ENCODE data around the gene CCT7.

Gene CCT7

DNA sequence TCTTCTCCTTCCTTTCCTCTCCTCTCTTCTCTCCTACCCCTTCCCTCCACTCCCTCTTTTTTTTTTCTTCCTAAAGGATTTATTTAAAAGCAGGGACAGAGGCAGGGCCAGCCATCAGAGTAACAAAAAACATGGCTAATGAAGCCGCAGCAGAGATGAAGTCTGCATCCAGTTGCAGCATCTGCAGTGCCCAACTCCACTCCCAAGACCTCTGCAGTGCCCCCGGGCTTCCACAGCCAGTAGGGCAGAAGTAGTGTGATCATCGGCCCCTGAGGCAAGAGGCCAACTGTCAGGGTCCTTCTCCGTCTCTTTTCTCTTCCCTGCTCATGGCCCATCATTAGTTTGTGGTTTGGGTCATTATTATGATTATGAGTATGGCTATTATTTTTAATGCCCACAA is 63.5 kb downstream of the CCT7 start:
- Histone ChIP-seq H3K9me3 (ENCODE audit: control insufficient read depth, insufficient read depth, low read length) (no peaks in the 10 kb centered on the region), H3K36me3 (ENCODE audit: control insufficient read depth, low read length) (no peaks in the 10 kb centered on the region), H3K9me2 (replicated peaks; ENCODE audit: control insufficient read depth, low read length) (no peaks in the 10 kb centered on the region), H3K4me1 (ENCODE audit: control insufficient read depth, low read length) (peaks cover 5% of the 10 kb centered on the region; the same call in 1 of the 2 replicates), H3K4me3 (ENCODE audit: low read length) (no peak overlapping the region), H3K27me3 (ENCODE audit: control insufficient read depth, low read length) (peaks cover 59% of the 10 kb centered on the region), H3K27ac (ENCODE audit: low read depth, low read length) (no peak overlapping the region), H3F3A (ENCODE audit: control insufficient read depth, insufficient read depth) (no peaks in the 10 kb centered on the region), H3K79me2 (ENCODE audit: control insufficient read depth, low read length) (no peaks in the 10 kb centered on the region), H4K20me1 (ENCODE audit: control insufficient read depth, insufficient read depth, low read depth, low read length) (no peaks in the 10 kb centered on the region; the same call in 1 of the 2 replicates), H3K4me2 (ENCODE audit: low read length) (no peak overlapping the region)
- TF ChIP-seq EZH2phosphoT487 (IDR thresholded peaks at IDR 0.05; ENCODE audit: borderline replicate concordance, low read length): no peak
- TF ChIP-seq, protein P1, sequence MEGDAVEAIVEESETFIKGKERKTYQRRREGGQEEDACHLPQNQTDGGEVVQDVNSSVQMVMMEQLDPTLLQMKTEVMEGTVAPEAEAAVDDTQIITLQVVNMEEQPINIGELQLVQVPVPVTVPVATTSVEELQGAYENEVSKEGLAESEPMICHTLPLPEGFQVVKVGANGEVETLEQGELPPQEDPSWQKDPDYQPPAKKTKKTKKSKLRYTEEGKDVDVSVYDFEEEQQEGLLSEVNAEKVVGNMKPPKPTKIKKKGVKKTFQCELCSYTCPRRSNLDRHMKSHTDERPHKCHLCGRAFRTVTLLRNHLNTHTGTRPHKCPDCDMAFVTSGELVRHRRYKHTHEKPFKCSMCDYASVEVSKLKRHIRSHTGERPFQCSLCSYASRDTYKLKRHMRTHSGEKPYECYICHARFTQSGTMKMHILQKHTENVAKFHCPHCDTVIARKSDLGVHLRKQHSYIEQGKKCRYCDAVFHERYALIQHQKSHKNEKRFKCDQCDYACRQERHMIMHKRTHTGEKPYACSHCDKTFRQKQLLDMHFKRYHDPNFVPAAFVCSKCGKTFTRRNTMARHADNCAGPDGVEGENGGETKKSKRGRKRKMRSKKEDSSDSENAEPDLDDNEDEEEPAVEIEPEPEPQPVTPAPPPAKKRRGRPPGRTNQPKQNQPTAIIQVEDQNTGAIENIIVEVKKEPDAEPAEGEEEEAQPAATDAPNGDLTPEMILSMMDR (IDR thresholded peaks at IDR 0.05; ENCODE audit: low read depth, low read length, poor library complexity, severe bottlenecking): no peak

DNA sequence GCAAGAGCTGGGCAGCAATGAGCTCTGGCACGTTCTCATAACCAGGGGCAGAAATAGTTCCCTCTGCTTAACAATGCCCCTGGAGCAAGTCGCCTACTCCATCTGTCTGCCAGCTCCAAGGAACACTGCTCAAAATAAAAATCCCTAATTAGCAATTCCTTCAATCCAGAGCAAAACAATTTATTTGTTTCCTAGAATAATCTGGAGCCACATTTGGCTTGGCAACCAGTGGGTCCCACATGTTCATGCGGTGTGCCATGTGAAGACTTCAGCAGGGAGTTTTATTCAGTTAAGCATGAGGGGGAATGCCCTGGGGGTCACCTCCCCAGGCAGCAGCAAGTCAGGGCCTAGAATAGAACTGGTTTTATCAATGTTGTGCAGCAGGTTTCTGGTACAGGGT is 66.8 kb downstream of the CCT7 start:
- no peaks in the 10 kb centered on the region for H3K9me2 ChIP-seq (replicated peaks; ENCODE audit: control insufficient read depth, low read length)
- H3F3A ChIP-seq (ENCODE audit: control insufficient read depth, insufficient read depth): no peaks in the 10 kb centered on the region
- H3K4me3 ChIP-seq (ENCODE audit: low read length): no peak overlapping the region
- H3K4me1 ChIP-seq (ENCODE audit: control insufficient read depth, low read length): no peaks in the 10 kb centered on the region
- H3K27me3 ChIP-seq (ENCODE audit: control insufficient read depth, low read length): peaks cover 38% of the 10 kb centered on the region
- H3K9me3 ChIP-seq (ENCODE audit: control insufficient read depth, insufficient read depth, low read length): no peaks in the 10 kb centered on the region
- no peaks in the 10 kb centered on the region for H3K79me2 ChIP-seq (ENCODE audit: control insufficient read depth, low read length)
- no peak overlapping the region for H3K4me2 ChIP-seq (ENCODE audit: low read length)
- H3K36me3 ChIP-seq (ENCODE audit: control insufficient read depth, low read length): no peaks in the 10 kb centered on the region
- TF ChIP-seq, protein P1 (IDR thresholded peaks at IDR 0.05; ENCODE audit: low read depth, low read length, poor library complexity, severe bottlenecking): no peak
- TF ChIP-seq EZH2phosphoT487 (IDR thresholded peaks at IDR 0.05; ENCODE audit: borderline replicate concordance, low read length): no peak
- H3K27ac ChIP-seq (ENCODE audit: low read depth, low read length): no peak overlapping the region
- H4K20me1 ChIP-seq (ENCODE audit: control insufficient read depth, insufficient read depth, low read depth, low read length): no peaks in the 10 kb centered on the region

DNA sequence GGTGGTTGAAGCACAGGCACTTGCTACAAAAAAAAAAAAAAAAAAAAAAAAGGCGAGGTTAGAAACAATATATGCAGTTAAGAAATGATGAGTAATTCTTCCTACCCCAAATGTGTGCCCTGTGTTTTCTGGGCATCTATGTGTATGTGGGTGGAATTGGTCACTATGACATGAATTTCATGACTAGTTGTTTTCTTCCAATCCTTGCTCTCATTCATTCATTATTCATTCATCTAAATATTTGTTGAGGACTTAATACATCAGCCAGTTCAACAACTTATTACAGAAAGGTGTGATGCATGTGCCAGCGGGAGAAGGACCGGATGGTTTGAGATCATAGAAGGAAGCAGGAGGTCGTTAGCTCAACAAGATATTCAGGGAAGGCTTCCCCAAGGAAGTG is 67.5 kb downstream of the CCT7 start:
- Histone ChIP-seq H3K27ac (ENCODE audit: low read depth, low read length) (no peak overlapping the region), H3K79me2 (ENCODE audit: control insufficient read depth, low read length) (no peaks in the 10 kb centered on the region), H3K9me3 (ENCODE audit: control insufficient read depth, insufficient read depth, low read length) (no peaks in the 10 kb centered on the region), H4K20me1 (ENCODE audit: control insufficient read depth, insufficient read depth, low read depth, low read length) (no peaks in the 10 kb centered on the region), H3K27me3 (ENCODE audit: control insufficient read depth, low read length) (peaks cover 34% of the 10 kb centered on the region), H3K9me2 (replicated peaks; ENCODE audit: control insufficient read depth, low read length) (no peaks in the 10 kb centered on the region), H3K4me2 (ENCODE audit: low read length) (no peak overlapping the region), H3K4me3 (ENCODE audit: low read length) (no peak overlapping the region), H3K36me3 (ENCODE audit: control insufficient read depth, low read length) (no peaks in the 10 kb centered on the region), H3F3A (ENCODE audit: control insufficient read depth, insufficient read depth) (no peaks in the 10 kb centered on the region), H3K4me1 (ENCODE audit: control insufficient read depth, low read length) (no peaks in the 10 kb centered on the region)
- TF ChIP-seq, protein P1 (IDR thresholded peaks at IDR 0.05; ENCODE audit: low read depth, low read length, poor library complexity, severe bottlenecking): no peak
- TF ChIP-seq EZH2phosphoT487 (IDR thresholded peaks at IDR 0.05; ENCODE audit: borderline replicate concordance, low read length): no peak

Data from DOHH2 (cell line).